ENCODE results near the gene SUGP2.

SUGP2 gene

GRCh38 chr19:19059018-19059836 lies 25.9 kb upstream of the SUGP2 start:
- DNase-seq (ENCODE audit: low read depth): no peak

GRCh38 chr19:19057720-19058119 lies 24.4 kb upstream of the SUGP2 start:
- no peak for DNase-seq (ENCODE audit: low read depth)

- no peak for DNase-seq (ENCODE audit: low read depth)
Measured at GRCh38 chr19:19057317-19057716, 24.0 kb upstream of the SUGP2 start.

GRCh38 chr19:19056636-19057275 lies 23.4 kb upstream of the SUGP2 start:
- no peak for DNase-seq (ENCODE audit: low read depth)

DNA sequence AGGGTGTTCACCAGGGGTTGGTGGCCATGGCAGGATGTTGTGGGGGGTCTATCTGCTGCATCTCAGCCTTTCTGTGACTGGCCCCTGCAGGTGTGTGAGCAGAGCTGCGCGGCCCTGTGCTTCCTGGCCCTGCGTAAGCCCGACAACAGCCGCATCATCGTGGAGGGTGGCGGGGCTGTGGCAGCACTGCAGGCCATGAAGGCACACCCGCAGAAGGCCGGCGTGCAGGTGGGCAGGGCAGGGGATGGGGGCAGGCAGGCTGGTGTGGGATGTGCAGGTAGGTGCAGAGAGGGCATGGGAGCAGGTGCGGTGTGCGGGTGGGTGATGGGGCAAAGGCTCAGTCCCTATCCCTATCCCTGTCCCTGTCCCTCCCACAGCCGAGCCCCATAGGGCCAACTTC lies 22.4 kb upstream of the SUGP2 start:
- DNase-seq (ENCODE audit: low read depth): no peak

- DNase-seq (ENCODE audit: low read depth): no peak
Measured at GRCh38 chr19:19054939-19055440, 21.7 kb upstream of the SUGP2 start.

GRCh38 chr19:19054315-19054938 lies 21.1 kb upstream of the SUGP2 start:
- DNase-seq (ENCODE audit: low read depth): no peak

DNA sequence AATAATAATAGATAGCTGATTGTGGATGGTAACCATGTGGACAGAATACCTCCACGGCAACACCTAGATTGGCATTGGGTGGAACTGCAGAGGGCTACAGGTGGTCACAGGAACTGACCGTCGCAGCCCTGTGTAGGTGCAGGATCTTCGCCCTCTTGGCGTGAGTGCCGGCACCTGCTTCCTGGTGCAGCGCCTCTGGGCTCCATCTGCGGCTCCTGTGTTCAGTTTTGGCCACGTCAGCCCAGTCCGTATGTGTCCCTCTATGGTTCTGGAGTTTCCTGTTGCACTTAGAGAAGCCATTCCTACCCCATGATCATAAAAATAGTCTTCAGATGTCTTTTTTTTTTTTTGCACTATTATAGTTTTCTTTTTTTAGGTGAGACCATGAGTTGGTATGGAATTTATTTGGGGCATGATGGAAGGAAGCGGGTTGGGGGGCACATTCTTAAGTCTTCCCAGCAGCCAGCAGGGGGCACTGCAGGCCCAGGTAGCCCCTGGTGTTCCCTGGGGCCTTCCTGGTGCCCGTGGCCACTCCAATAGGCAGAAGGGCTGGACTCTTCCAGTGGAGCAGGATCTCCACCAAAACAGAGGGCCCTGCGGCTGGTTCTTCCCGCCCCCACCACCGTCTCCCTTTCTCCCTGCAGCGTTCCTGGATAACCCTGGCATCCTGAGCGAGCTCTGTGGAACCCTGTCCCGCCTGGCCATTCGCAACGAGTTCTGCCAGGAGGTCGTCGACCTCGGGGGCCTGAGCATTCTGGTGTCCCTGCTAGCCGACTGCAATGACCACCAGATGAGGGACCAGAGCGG lies 20.4 kb upstream of the SUGP2 start:
- DNase-seq (ENCODE audit: low read depth): peak; percentile 40

DNA sequence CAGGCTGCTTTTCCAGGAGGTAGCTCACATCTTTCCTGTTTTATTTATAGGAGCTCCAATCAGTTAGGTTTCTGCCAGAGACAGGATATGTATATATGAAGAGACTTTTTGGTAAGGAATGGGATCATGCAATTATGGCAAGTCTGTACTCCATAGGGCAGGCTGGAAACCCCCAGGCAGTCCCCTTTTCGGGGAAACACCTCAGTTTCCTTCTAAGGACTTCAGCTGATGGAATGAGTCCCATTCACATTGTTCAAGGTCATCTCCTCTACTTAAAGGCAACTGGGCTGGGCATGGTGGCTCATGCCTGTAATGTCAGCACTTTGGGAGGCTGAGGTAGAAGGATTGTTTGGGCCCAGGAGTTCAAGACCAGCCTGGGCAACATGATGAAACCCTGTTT lies 19.6 kb upstream of the SUGP2 start:
- DNase-seq (ENCODE audit: low read depth): no peak

DNA sequence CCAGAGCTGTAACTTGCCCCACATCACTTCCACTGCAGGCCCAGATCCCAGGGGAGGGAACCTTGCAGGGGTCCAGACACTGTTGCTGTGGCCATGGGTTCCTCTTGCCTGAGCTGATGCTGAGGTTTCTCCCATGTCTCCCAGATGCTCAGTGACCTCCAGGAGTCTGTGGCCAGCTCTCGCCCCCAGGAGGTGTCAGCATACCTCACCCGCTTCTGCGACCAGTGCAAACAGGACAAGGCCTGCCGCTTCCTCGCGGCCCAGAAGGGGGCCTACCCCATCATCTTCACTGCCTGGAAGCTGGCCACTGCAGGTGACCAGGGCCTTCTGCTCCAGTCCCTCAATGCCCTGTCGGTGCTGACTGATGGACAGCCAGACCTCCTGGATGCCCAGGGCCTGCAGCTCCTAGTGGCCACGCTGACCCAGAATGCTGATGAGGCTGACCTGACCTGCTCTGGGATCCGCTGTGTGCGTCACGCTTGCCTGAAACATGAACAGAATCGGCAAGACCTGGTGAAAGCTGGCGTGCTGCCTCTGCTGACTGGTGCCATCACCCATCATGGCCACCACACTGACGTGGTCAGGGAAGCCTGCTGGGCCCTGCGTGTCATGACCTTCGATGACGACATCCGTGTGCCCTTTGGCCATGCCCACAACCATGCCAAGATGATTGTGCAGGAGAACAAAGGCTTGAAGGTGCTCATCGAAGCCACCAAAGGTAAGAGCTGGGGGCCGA lies 18.3 kb upstream of the SUGP2 start:
- DNase-seq (ENCODE audit: low read depth): no peak

DNA sequence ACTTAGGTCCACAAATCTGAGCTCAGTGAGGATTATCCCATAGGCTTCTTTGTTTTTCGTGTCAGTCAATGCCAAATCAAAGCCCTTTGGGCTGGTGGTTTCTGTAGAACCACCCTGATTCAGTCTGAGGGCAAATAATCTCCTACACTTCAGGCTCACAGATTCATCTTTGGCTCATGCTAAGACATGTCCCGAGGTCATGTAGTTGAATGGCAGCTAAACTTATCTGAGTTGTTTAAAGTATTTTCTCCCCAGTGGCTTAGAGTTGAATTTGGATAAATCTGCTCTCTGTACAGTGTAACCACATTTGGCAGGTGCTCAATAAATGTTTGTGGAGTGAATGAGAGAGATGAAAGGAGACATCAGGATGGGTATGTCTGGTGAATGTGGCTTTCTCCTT lies 17.4 kb upstream of the SUGP2 start:
- no peak for DNase-seq (ENCODE audit: low read depth)

- no peak for DNase-seq (ENCODE audit: low read depth)
Measured at GRCh38 chr19:19050104-19050503, 16.8 kb upstream of the SUGP2 start.

GRCh38 chr19:19049406-19049805 lies 16.1 kb upstream of the SUGP2 start:
- DNase-seq (ENCODE audit: low read depth): peak; percentile 41

DNA sequence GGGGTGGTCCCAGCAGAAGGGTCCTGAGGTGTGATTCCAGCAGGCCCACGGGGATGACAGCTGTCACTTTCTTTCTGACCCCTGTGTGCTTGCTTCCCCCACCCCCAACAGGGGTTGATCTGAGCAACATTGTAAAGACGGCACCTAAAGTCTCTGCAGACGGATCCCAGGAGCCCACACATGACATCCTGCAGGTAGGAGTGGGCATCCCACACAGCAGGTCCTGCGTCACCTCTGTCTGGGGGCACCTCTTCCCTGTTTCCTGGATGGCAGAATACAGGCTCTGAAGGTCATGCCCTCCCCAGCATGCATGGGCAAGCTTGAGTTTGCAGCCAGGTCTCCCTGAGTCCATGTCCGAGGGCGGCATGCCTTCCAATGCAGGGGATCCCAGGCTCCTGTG lies 10.6 kb upstream of the SUGP2 start:
- DNase-seq (ENCODE audit: low read depth): no peak

GRCh38 chr19:19043481-19043880 lies 10.2 kb upstream of the SUGP2 start:
- no peak for DNase-seq (ENCODE audit: low read depth)

- no peak for DNase-seq (ENCODE audit: low read depth)
Measured at GRCh38 chr19:19042732-19043280, 9.5 kb upstream of the SUGP2 start.

DNA sequence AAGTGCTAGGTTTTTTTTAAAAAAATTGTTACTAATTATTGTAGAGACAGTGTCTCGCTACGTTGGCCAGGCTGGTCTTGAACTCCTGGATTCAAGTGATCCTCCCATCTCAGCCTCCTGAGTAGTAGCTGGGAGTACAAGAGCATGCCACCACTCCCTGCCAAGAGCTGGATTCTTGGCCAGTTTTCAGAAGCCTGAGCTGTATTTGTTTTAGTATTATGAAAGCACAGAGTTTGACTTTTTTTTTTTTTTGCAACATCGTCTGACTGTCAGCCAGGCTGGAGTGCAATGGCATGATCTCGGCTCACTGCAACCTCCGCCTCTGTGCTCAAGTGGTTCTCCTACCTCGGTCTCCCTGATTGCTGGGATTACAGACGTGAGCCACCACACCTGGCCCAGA lies 7.1 kb upstream of the SUGP2 start:
- DNase-seq (ENCODE audit: low read depth): peak; percentile 95

DNA sequence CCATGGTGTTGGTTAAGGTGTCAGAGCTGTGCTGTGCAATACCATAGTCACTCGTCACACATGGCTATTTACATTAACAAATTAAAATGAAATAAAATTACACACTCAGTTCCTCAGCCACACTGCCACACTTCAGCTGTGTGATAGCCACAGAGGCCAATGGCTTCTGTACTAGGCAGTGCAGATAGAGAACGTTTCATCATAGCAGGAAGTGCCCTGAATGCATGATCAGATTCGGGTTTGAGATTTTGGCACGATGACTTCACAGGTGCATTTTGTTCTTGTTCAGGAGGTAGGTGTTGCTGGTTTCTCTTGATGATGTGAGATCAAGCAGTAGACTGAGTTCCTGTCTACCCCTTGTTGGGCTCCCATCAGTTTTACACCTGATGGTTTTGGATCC lies 6.6 kb upstream of the SUGP2 start:
- no peak for DNase-seq (ENCODE audit: low read depth)

- DNase-seq (ENCODE audit: low read depth): peak; percentile 61
Measured at GRCh38 chr19:19034204-19034624, 897 bp upstream of the SUGP2 start.

DNA sequence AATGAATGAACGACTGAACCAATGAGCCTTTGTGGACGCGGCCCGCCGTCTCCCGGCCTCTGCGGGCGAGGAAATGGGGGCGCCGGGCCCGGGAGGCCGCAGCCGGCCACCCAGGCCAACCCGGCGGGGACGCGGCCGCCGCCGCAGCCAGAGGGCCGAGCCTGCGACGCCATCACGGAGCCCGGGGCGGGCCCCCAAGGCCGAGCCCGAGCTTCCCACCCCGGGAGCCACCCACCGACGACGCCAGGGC lies 216 bp downstream of the SUGP2 start:
- DNase-seq (ENCODE audit: low read depth): no peak

- DNase-seq (ENCODE audit: low read depth): peak; percentile 90
Measured at GRCh38 chr19:19032420-19033175, 719 bp downstream of the SUGP2 start.

Data from amniotic epithelial cell (primary cell).